ENCODE data around the gene SPSB1.

DNA sequence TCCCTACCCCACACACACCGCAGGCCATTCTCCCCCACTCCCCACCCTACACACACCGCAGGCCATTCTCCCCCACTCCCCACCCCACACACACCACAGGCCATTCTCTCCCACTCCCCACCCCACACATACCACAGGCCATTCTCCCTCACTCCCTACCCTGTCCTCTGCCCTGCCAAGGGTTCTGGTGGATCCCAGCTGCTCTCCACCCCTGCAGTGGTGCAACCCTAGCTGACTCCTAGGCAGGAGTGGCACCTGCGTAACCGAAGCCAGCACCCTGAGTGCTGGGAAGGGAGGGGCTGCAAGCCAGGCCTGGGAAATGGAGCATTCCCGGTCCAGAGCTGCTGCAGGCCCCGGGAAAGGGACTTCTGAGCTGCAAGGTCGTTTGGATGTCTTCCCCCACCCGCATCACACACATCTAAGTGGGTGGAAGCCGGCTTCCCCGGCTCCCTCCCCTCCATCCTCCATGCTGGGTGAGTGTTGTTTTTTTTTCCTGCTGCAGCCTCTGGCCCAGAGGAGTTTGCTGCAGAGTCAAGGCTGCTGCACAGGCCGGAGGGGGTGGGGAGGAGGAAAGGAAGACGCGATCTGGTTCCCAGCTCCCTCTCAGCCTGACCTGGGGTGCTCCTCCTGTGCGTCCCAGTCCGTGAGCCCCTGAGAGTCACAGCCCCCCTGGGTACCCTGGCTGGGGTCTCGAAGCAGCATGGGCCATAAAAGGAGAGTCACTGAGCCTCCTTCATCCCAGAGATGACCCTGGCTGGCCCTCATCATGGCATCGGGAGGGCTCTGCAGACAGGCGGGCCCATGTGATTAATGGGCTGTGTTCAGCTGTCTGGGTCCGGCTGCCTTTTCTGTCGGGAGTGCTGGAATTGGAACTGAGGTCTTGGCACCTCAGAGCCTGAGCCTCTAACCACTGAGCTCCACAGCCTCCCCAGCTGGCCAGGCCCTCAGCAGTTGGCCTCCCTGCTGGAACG, 42.0 kb upstream of the SPSB1 start:
- TF ChIP-seq, protein P1, sequence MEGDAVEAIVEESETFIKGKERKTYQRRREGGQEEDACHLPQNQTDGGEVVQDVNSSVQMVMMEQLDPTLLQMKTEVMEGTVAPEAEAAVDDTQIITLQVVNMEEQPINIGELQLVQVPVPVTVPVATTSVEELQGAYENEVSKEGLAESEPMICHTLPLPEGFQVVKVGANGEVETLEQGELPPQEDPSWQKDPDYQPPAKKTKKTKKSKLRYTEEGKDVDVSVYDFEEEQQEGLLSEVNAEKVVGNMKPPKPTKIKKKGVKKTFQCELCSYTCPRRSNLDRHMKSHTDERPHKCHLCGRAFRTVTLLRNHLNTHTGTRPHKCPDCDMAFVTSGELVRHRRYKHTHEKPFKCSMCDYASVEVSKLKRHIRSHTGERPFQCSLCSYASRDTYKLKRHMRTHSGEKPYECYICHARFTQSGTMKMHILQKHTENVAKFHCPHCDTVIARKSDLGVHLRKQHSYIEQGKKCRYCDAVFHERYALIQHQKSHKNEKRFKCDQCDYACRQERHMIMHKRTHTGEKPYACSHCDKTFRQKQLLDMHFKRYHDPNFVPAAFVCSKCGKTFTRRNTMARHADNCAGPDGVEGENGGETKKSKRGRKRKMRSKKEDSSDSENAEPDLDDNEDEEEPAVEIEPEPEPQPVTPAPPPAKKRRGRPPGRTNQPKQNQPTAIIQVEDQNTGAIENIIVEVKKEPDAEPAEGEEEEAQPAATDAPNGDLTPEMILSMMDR (conservative IDR thresholded peaks at IDR 0.05; ENCODE audit: low read depth in 2 of 2) = no peak
- TF ChIP-seq EZH2 (IDR thresholded peaks at IDR 0.05; ENCODE audit: low read depth, unreplicated experiment) (no peak), POLR2AphosphoS5 (IDR thresholded peaks at IDR 0.05; ENCODE audit: low read depth) (no peak), ZNF331 (CRISPR knock-in tag; IDR thresholded peaks at IDR 0.05; ENCODE audit: low read depth) (no peak)
- TF ChIP-seq, protein P2, sequence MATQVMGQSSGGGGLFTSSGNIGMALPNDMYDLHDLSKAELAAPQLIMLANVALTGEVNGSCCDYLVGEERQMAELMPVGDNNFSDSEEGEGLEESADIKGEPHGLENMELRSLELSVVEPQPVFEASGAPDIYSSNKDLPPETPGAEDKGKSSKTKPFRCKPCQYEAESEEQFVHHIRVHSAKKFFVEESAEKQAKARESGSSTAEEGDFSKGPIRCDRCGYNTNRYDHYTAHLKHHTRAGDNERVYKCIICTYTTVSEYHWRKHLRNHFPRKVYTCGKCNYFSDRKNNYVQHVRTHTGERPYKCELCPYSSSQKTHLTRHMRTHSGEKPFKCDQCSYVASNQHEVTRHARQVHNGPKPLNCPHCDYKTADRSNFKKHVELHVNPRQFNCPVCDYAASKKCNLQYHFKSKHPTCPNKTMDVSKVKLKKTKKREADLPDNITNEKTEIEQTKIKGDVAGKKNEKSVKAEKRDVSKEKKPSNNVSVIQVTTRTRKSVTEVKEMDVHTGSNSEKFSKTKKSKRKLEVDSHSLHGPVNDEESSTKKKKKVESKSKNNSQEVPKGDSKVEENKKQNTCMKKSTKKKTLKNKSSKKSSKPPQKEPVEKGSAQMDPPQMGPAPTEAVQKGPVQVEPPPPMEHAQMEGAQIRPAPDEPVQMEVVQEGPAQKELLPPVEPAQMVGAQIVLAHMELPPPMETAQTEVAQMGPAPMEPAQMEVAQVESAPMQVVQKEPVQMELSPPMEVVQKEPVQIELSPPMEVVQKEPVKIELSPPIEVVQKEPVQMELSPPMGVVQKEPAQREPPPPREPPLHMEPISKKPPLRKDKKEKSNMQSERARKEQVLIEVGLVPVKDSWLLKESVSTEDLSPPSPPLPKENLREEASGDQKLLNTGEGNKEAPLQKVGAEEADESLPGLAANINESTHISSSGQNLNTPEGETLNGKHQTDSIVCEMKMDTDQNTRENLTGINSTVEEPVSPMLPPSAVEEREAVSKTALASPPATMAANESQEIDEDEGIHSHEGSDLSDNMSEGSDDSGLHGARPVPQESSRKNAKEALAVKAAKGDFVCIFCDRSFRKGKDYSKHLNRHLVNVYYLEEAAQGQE (IDR thresholded peaks at IDR 0.05; ENCODE audit: unreplicated experiment) = no peak

Data from GM23338 (cell line).